ENCODE measurements around the gene BACH2.

GRCh38 chr6:90090866-90091265, 205.8 kb downstream of the BACH2 start:
- TF ChIP-seq, protein P1, sequence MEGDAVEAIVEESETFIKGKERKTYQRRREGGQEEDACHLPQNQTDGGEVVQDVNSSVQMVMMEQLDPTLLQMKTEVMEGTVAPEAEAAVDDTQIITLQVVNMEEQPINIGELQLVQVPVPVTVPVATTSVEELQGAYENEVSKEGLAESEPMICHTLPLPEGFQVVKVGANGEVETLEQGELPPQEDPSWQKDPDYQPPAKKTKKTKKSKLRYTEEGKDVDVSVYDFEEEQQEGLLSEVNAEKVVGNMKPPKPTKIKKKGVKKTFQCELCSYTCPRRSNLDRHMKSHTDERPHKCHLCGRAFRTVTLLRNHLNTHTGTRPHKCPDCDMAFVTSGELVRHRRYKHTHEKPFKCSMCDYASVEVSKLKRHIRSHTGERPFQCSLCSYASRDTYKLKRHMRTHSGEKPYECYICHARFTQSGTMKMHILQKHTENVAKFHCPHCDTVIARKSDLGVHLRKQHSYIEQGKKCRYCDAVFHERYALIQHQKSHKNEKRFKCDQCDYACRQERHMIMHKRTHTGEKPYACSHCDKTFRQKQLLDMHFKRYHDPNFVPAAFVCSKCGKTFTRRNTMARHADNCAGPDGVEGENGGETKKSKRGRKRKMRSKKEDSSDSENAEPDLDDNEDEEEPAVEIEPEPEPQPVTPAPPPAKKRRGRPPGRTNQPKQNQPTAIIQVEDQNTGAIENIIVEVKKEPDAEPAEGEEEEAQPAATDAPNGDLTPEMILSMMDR (IDR thresholded peaks at IDR 0.05; ENCODE audit: insufficient read depth, low read length, poor library complexity, severe bottlenecking) = no peak
- TF ChIP-seq EZH2phosphoT487 (conservative IDR thresholded peaks at IDR 0.05; ENCODE audit: low read length) = no peak
